ENCODE measurements around the gene OPN1MW.
"Not testable (repeated sequence)": the region's sequence is repeated elsewhere in the genome, so short reads cannot be mapped to it uniquely, and the experiment has no call there.

GRCh38 chrX:154164902-154165301 lies 17.5 kb upstream of the OPN1MW start:
- not testable (repeated sequence) for TF ChIP-seq RAD21 (IDR thresholded peaks at IDR 0.05; ENCODE audit: insufficient read depth, low read depth, low read length); BHLHE40 (IDR thresholded peaks at IDR 0.05; ENCODE audit: borderline replicate concordance in 1 of 2, low read depth in 2 of 2, low read length in 1 of 2)

All from GM12878 (cell line).